ENCODE data around the gene CCSER1. TPM values are rescaled to one million over a fixed set of nuclear protein-coding genes. Genes with fewer than 3 reads are reported as not detected.

CCSER1 gene
- total RNA-seq, 1 donor from 2014 or later: not detected

- DNase-seq (ENCODE audit: low read depth): no peak
Measured at GRCh38 chr4:90189946-90190345, 62.8 kb downstream of the CCSER1 start.

- DNase-seq (ENCODE audit: low read depth): no peak
Measured at GRCh38 chr4:90190525-90190924, 63.3 kb downstream of the CCSER1 start.

- no peak for DNase-seq (ENCODE audit: low read depth)
Measured at GRCh38 chr4:90198086-90198847, 71.1 kb downstream of the CCSER1 start.

GRCh38 chr4:90207887-90208454, 80.8 kb downstream of the CCSER1 start:
- no peak for DNase-seq (ENCODE audit: low read depth)

- DNase-seq (ENCODE audit: low read depth): no peak
Measured at GRCh38 chr4:90209922-90210321, 82.7 kb downstream of the CCSER1 start.

- DNase-seq (ENCODE audit: low read depth): no peak
Measured at GRCh38 chr4:90211174-90211573, 84.0 kb downstream of the CCSER1 start.

GRCh38 chr4:90215286-90215685, 88.1 kb downstream of the CCSER1 start:
- no peak for DNase-seq (ENCODE audit: low read depth)

- no peak for DNase-seq (ENCODE audit: low read depth)
Measured at GRCh38 chr4:90219822-90220221, 92.6 kb downstream of the CCSER1 start.

GRCh38 chr4:90220459-90220858, 93.3 kb downstream of the CCSER1 start:
- no peak for DNase-seq (ENCODE audit: low read depth)

- DNase-seq (ENCODE audit: low read depth): peak; percentile 40
Measured at GRCh38 chr4:90226734-90227133, 99.5 kb downstream of the CCSER1 start.

- DNase-seq (ENCODE audit: low read depth): no peak
Measured at GRCh38 chr4:90227177-90227576, 100.0 kb downstream of the CCSER1 start.

- DNase-seq (ENCODE audit: low read depth): no peak
Measured at GRCh38 chr4:90234916-90235547, 107.8 kb downstream of the CCSER1 start.

GRCh38 chr4:90237751-90238530, 110.7 kb downstream of the CCSER1 start:
- DNase-seq (ENCODE audit: low read depth): no peak

- DNase-seq (ENCODE audit: low read depth): no peak
Measured at GRCh38 chr4:90240333-90240732, 113.1 kb downstream of the CCSER1 start.

GRCh38 chr4:90241008-90241407, 113.8 kb downstream of the CCSER1 start:
- DNase-seq (ENCODE audit: low read depth): no peak

GRCh38 chr4:90245837-90246236, 118.6 kb downstream of the CCSER1 start:
- no peak for DNase-seq (ENCODE audit: low read depth)

GRCh38 chr4:90246816-90247215, 119.6 kb downstream of the CCSER1 start:
- DNase-seq (ENCODE audit: low read depth): no peak

GRCh38 chr4:90254357-90254756, 127.2 kb downstream of the CCSER1 start:
- DNase-seq (ENCODE audit: low read depth): no peak

GRCh38 chr4:90274175-90274574, 147.0 kb downstream of the CCSER1 start:
- DNase-seq (ENCODE audit: low read depth): no peak

GRCh38 chr4:90280954-90281353, 153.8 kb downstream of the CCSER1 start:
- DNase-seq (ENCODE audit: low read depth): no peak

- no peak for DNase-seq (ENCODE audit: low read depth)
Measured at GRCh38 chr4:90281541-90282355, 154.6 kb downstream of the CCSER1 start.
